GM18526 (cell line): ENCODE results near the gene ZNF280D.

Source experiments
- POLR2A ChIP-seq: IDR thresholded peaks from 3 replicates; pipeline ENCODE4 v1.6.1; 2011; ENCODE audit not compliant: insufficient read length; ENCODE audit errors: extremely low read depth

The ZNF280D gene

DNA sequence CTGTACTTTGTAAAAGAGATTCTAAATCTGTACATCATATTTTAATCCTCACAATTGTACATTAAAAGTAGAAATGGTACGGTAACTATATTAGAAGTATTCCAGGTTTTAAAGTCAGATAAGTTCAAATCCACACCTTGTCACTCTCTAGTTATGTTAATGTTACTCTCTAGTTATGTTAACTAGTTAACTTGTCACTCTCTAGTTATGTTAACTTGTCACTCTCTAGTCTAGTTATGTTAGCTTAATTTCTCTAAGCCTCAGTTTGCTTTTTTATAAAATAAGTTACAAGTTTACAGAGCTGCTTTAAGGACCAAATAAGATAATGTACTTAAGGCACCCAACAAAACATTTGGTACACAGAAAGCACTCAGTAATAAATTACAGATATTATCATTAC is 42.6 kb downstream of the ZNF280D start:
- TF ChIP-seq POLR2A: no peak

DNA sequence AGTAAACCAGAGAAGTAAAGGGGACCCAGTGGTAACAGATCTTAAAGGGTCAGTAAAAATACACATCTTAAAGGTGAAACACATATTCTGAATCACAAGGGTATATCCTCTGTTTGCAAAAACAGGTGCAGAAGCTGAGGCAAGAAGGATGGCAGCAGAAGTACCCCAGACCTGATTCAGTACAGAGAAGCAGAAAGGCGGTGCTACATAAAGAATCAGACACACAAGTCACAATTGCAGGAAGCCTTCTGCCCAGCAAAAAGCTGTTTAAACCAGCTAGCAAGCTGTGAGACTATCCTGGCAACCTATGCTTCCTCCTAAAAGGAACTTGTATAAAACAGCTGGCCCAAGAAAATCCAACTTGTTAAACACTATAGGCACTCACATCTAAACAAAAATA is 49.4 kb downstream of the ZNF280D start:
- no peak for TF ChIP-seq POLR2A

DNA sequence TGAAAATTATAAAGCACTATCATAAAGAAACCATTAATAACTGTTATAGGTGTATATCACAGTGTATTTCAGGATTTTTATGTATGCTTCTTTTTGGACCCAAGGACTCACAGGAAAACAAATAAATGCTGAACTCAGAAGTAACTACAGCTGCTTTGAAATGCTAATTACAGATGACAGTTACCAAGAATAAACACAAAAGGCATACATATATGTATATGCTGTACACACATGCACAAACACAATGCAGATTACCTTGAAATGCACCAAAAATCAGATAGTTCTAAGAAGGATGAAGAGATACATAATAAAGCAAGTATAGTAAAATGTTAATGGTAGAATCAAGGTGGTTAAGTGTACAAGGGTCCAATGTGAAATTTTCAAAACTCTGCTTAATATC is 52.2 kb downstream of the ZNF280D start:
- TF ChIP-seq POLR2A: no peak

GRCh38 chr15:56679225-56679624 is 54.1 kb downstream of the ZNF280D start:
- TF ChIP-seq POLR2A: no peak

- no peak for TF ChIP-seq POLR2A
Observed at GRCh38 chr15:56678571-56678970, 54.7 kb downstream of the ZNF280D start.

GRCh38 chr15:56677271-56677670 is 56.0 kb downstream of the ZNF280D start:
- no peak for TF ChIP-seq POLR2A

DNA sequence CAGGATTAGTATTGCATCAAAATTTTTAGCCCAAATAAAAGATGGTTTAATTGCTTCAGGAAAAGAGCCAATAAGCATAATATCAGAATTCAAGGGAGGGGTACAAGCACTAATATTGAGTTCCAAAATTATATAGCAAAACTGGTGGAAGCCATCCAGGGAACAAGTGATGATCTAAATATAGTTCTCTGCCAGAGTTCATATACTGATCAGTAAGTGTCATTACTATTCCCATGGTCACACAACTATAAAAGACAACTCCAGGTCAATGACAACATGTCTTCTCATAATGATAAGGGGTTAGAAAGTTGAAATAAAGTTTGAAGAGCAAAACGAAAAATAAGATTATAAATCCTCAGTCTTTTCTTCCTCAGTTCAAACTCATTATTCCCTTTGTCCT is 57.4 kb downstream of the ZNF280D start:
- no peak for TF ChIP-seq POLR2A

- TF ChIP-seq POLR2A: no peak
Observed at GRCh38 chr15:56674857-56675256, 58.5 kb downstream of the ZNF280D start.

GRCh38 chr15:56672721-56673120 is 60.6 kb downstream of the ZNF280D start:
- TF ChIP-seq POLR2A: no peak

DNA sequence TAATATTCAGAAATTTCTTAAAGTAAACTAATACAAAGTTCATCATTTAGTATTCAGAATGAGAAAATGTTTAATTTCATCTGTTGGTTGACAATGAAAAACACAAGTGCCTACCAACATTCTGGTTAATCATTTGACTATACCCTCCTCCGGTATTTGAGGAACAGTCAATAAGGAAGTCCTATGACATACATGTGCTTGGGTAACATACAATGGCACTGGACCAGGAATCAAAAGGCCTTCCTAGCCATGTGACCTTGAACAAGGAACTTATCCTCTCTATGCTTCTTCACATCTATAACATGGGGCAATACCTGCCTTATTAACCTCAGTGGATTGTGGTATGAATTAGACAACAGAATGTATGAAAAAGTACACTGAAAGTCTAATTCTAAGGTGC is 65.8 kb downstream of the ZNF280D start:
- no peak for TF ChIP-seq POLR2A

GRCh38 chr15:56660943-56661342 is 72.4 kb downstream of the ZNF280D start:
- TF ChIP-seq POLR2A: no peak

- TF ChIP-seq POLR2A: no peak
Observed at GRCh38 chr15:56659197-56659596, 74.1 kb downstream of the ZNF280D start.

GRCh38 chr15:56654624-56655023 is 78.7 kb downstream of the ZNF280D start:
- no peak for TF ChIP-seq POLR2A

GRCh38 chr15:56654216-56654615 is 79.1 kb downstream of the ZNF280D start:
- no peak for TF ChIP-seq POLR2A

DNA sequence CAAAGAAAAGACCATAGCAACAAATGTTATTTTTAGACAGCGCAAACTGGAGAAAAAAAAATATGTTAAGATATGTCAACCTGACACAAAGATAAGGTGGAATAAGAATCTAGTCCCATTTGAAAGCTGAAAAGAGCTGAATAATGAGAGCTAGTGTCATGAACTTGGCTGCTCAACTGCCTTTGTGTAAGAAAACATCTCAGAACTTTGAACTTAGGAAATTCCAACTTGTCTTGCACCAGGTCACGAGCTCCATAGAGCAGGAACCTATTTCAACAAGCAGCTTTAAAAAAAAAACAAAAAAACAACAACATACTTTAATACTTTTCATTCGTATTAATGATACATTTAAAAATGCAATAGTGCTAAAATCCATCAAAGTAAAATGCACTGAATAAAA is 79.5 kb downstream of the ZNF280D start:
- no peak for TF ChIP-seq POLR2A

- TF ChIP-seq POLR2A: no peak
Observed at GRCh38 chr15:56653107-56653506, 80.2 kb downstream of the ZNF280D start.

- no peak for TF ChIP-seq POLR2A
Observed at GRCh38 chr15:56648311-56648710, 85.0 kb downstream of the ZNF280D start.

DNA sequence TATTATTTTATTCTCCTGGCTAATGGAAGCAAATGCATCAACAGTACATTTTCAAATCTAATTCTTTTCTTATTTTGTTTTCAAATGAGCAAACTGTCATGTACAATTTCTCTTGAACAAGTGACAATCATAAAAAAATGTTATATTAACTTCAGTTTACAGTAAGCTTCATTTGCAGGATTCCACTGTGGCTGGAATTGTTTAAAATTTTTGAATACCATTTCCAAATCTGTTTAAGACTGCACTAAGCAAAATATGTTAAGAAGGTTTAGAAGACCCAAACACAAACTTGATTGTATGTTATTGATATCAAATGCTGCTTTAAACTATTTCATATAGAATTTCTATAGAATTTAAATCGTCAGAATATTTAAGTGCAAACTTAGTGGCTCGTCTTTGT is 92.8 kb downstream of the ZNF280D start:
- no peak for TF ChIP-seq POLR2A
